CD4-positive, alpha-beta T cell (primary cell): ENCODE measurements around the gene GAREM1. TPM values are rescaled to one million over a fixed set of nuclear protein-coding genes. Genes with fewer than 3 reads are reported as not detected.

Experiments
- ATAC-seq: fragments of 200-7000 bp; cut with Tn5 transposase; one replicate; pipeline ENCODE4 v1.10.0; 2022; ENCODE audit warnings: mild to moderate bottlenecking; ENCODE audit not compliant: poor library complexity
- CTCF ChIA-PET: fragments of 350-600 bp; sonication (Branson Sonifier 250); formaldehyde crosslinking; loops from one replicate; lab custom pipeline; 2021; ENCODE audit warnings: antibody characterized with exemption, inconsistent platforms; lab: Charles Lee
- POLR2A ChIA-PET: fragments of 350-600 bp; sonication (Branson Sonifier 250); formaldehyde crosslinking; loops from one replicate; lab custom pipeline; 2021; ENCODE audit warnings: antibody characterized with exemption, inconsistent platforms; lab: Charles Lee
- DNase-seq, 14 experiments: peaks; one replicate each; pipeline ENCODE4 v3.0.0-alpha.2; 2013 to 2020; ENCODE audit warnings: mixed read lengths in 2 of 14
- H3K27ac ChIP-seq, 2 donors: one replicate each; pipeline versions ENCODE4 v1.5.1 to v1.7.0; 2013; ENCODE audit warnings: low read length in 2 of 2, low read depth in 1 of 2, mild to moderate bottlenecking in 1 of 2
- H3K27me3 ChIP-seq, 2 experiments: 1 replicate in 1 of 2; 2 replicates in 1 of 2; pipeline versions ENCODE4 v1.6.1 to v1.7.0; 2013; ENCODE audit warnings: low read length in 2 of 2, control low read depth in 1 of 2, mild to moderate bottlenecking in 1 of 2, moderate library complexity in 1 of 2; ENCODE audit not compliant: insufficient read depth in 2 of 2, control insufficient read depth in 1 of 2
- H3K36me3 ChIP-seq: one replicate; pipeline ENCODE4 v1.6.1; 2013; ENCODE audit warnings: low read length, control low read depth; ENCODE audit not compliant: insufficient read depth
- H3K4me1 ChIP-seq: one replicate; pipeline ENCODE4 v1.6.1; 2013; ENCODE audit warnings: low read length, control low read depth; ENCODE audit not compliant: insufficient read depth
- H3K4me3 ChIP-seq: one replicate; pipeline ENCODE4 v1.5.1; 2013; ENCODE audit warnings: mild to moderate bottlenecking, low read length, moderate library complexity
- H3K9me3 ChIP-seq, 2 experiments: 1 replicate in 1 of 2; 2 replicates in 1 of 2; pipeline versions ENCODE4 v1.6.1 to v1.7.0; 2013; ENCODE audit warnings: low read length in 2 of 2, mild to moderate bottlenecking in 2 of 2, control low read depth in 1 of 2, moderate library complexity in 1 of 2; ENCODE audit not compliant: control insufficient read depth in 1 of 2, insufficient read depth in 1 of 2
- H3K27ac Mint-ChIP-seq: one replicate; pipeline ENCODE4 v1.8.0; 2020; ENCODE audit warnings: mixed read lengths
- H3K27me3 Mint-ChIP-seq: one replicate; pipeline ENCODE4 v1.8.0; 2021; ENCODE audit warnings: mixed read lengths
- H3K36me3 Mint-ChIP-seq: one replicate; pipeline ENCODE4 v1.8.0; 2021; ENCODE audit warnings: low read depth, mixed read lengths
- H3K4me1 Mint-ChIP-seq: one replicate; pipeline ENCODE4 v1.8.0; 2021; ENCODE audit warnings: low read depth, mixed read lengths
- H3K4me3 Mint-ChIP-seq: one replicate; pipeline ENCODE4 v1.8.0; 2020; ENCODE audit warnings: mild to moderate bottlenecking, mixed read lengths
- H3K9me3 Mint-ChIP-seq: one replicate; pipeline ENCODE4 v1.8.0; 2020; ENCODE audit warnings: mixed read lengths
- intact Hi-C, 2 experiments: fragments of 100-400 bp; cut with DNase I in 1 of 2; cut with micrococcal nuclease in 1 of 2; formaldehyde crosslinking; loops; one replicate each; pipeline versions ENCODE4 v1.15.1 to v1.9.0; 2023 to 2025; cut with DNase I, micrococcal nuclease
- total RNA-seq, 174 experiments: library from RNA in 2 of 174; stranded (reverse) in 2 of 174; gene quantifications; one replicate each; pipeline ENCODE4 v1.2.3 and lab custom pipeline; 2021 to 2026
- TF ChIP-seq, protein P1 (sequence below): fragments of 200-600 bp; IDR thresholded peaks from one replicate; pipeline ENCODE4 v1.8.0; 2022; ENCODE audit warnings: antibody characterized with exemption, mild to moderate bottlenecking

GAREM1 gene
- total RNA-seq, 2 experiments from 2014 or later = 0.14 to 0.34 TPM

- H3K27ac ChIP-seq = no peak overlapping the region
- no peaks in the 10 kb centered on the region for H3K36me3 ChIP-seq
- H3K9me3 ChIP-seq = peaks cover 0 to 6% of the 10 kb centered on the region in 2 experiments
- Mint-ChIP-seq H3K27me3 (peaks cover 32% of the 10 kb centered on the region), H3K9me3 (no peaks in the 10 kb centered on the region), H3K27ac (no peak overlapping the region), H3K4me1 (peaks cover 26% of the 10 kb centered on the region), H3K36me3 (no peaks in the 10 kb centered on the region), H3K4me3 (no peak overlapping the region)
- DNase-seq = no peak
- peaks cover 21% of the 10 kb centered on the region for H3K4me1 ChIP-seq
- TF ChIP-seq, protein P1, sequence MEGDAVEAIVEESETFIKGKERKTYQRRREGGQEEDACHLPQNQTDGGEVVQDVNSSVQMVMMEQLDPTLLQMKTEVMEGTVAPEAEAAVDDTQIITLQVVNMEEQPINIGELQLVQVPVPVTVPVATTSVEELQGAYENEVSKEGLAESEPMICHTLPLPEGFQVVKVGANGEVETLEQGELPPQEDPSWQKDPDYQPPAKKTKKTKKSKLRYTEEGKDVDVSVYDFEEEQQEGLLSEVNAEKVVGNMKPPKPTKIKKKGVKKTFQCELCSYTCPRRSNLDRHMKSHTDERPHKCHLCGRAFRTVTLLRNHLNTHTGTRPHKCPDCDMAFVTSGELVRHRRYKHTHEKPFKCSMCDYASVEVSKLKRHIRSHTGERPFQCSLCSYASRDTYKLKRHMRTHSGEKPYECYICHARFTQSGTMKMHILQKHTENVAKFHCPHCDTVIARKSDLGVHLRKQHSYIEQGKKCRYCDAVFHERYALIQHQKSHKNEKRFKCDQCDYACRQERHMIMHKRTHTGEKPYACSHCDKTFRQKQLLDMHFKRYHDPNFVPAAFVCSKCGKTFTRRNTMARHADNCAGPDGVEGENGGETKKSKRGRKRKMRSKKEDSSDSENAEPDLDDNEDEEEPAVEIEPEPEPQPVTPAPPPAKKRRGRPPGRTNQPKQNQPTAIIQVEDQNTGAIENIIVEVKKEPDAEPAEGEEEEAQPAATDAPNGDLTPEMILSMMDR = no peak
- H3K27me3 ChIP-seq = peaks cover 9 to 27% of the 10 kb centered on the region in 2 experiments
- CTCF ChIA-PET = no interaction called here
- POLR2A ChIA-PET = interaction anchor here (0.6 kb wide), 1 partner anchor 748 kb away, joined by 3 read pairs; no protein-coding TSS in a partner anchor
- intact Hi-C loops = loop anchor here in 1 of 2 experiments (10.0 kb wide), 2 partner anchors 188 to 318 kb away; no protein-coding TSS in a partner anchor
- no peak overlapping the region for H3K4me3 ChIP-seq
- no peak for ATAC-seq
Measured at GRCh38 chr18:32472841-32473240, 2.2 kb upstream of the GAREM1 start.

DNA sequence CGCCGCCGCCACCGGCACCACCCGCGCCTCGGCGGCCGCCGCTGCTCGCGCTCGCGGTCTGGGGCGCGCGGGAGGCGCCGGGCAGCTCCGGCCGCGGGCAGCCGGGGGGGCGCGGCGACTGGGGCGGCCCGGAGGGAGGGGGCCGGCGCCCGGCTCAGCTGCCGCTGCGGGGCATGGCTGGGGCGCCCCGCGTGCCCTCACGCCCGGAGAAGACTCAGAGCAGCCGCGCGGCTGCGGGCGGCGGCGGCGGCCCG is 295 bp downstream of the GAREM1 start:
- DNase-seq (peak in 1 of 14 experiments; percentile 1), ATAC-seq (no peak)
- Histone ChIP-seq H3K27ac (no peak overlapping the region), H3K9me3 (peaks cover 0 to 6% of the 10 kb centered on the region in 2 experiments), H3K27me3 (peaks cover 18 to 42% of the 10 kb centered on the region in 2 experiments), H3K4me3 (peak overlapping the region; percentile 41), H3K36me3 (no peaks in the 10 kb centered on the region), H3K4me1 (peaks cover 21% of the 10 kb centered on the region)
- TF ChIP-seq, protein P1 = no peak
- CTCF ChIA-PET = interaction anchor here (0.7 kb wide), 1 partner anchor 265 kb away, joined by 3 read pairs; no protein-coding TSS in a partner anchor
- no peak overlapping the region for H3K4me3 Mint-ChIP-seq
- H3K36me3 Mint-ChIP-seq = no peaks in the 10 kb centered on the region
- no peak overlapping the region for H3K27ac Mint-ChIP-seq
- POLR2A ChIA-PET = interaction anchor here (0.5 to 1.5 kb wide), 5 partner anchors 22 to 451 kb away, joined by 3 to 7 read pairs (median 3); no protein-coding TSS in a partner anchor
- intact Hi-C loops = loop anchor here (2.0 to 10.0 kb wide), 3 partner anchors 60 to 316 kb away; no protein-coding TSS in a partner anchor
- H3K4me1 Mint-ChIP-seq = peaks cover 26% of the 10 kb centered on the region
- H3K27me3 Mint-ChIP-seq = peaks cover 37% of the 10 kb centered on the region
- no peaks in the 10 kb centered on the region for H3K9me3 Mint-ChIP-seq

GRCh38 chr18:32469691-32470459 is 807 bp downstream of the GAREM1 start:
- intact Hi-C loops = loop anchor here (2.0 to 10.0 kb wide), 3 partner anchors 61 to 315 kb away; no protein-coding TSS in a partner anchor
- peak overlapping the region; percentile 37 for H3K4me3 ChIP-seq
- TF ChIP-seq, protein P1 = no peak
- DNase-seq (peak in 4 of 14 experiments; percentile 6 to 33 (median 28)), ATAC-seq (no peak)
- H3K36me3 ChIP-seq = no peaks in the 10 kb centered on the region
- POLR2A ChIA-PET = interaction anchor here (1.2 to 1.5 kb wide), 3 partner anchors 30 to 312 kb away, joined by 3 to 7 read pairs (median 4); no protein-coding TSS in a partner anchor
- H3K27ac ChIP-seq = no peak overlapping the region
- Mint-ChIP-seq H3K4me1 (peaks cover 26% of the 10 kb centered on the region), H3K36me3 (no peaks in the 10 kb centered on the region), H3K4me3 (peak overlapping the region; percentile 88), H3K27me3 (peaks cover 41% of the 10 kb centered on the region), H3K27ac (no peak overlapping the region), H3K9me3 (no peaks in the 10 kb centered on the region)
- CTCF ChIA-PET = no interaction called here
- peaks cover 0 to 6% of the 10 kb centered on the region in 2 experiments for H3K9me3 ChIP-seq
- H3K4me1 ChIP-seq = peaks cover 21% of the 10 kb centered on the region
- H3K27me3 ChIP-seq = peaks cover 18 to 42% of the 10 kb centered on the region in 2 experiments
